ENCODE results near the gene GAK.

DNA sequence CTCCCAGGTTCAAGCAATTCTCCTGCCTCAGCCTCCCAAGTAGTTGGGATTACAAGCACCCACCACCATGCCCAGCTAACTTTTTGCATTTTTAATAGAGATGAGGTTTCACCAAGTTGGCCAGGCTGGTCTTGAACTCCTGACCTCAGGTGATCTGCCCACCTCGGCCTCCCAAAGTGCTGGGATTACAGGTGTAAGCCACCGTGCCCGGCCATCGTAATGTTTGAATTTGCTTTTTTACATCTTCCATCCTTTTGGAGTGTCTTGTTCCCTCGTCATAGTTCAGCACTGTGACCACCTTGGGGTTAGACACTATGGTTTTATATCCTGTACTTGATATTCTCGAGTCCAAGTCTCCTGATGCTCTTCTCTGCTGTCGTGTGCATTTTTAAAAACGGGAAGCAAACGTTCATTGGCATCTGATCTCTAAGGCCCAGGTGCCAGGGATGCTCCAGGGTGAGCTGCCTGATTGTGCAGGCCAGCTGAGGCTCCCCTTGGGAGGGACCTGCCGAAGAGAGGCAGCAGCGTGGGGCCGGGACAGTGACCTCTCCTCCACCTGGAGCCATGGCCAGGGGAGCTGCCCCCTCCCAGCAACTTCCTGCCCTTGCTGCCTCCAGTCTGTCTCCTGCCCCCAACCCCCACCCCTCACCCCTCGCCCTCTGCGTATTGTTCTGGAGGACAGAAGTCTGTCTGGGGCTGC, 24.6 kb upstream of the GAK start:
- TF ChIP-seq, protein P1, sequence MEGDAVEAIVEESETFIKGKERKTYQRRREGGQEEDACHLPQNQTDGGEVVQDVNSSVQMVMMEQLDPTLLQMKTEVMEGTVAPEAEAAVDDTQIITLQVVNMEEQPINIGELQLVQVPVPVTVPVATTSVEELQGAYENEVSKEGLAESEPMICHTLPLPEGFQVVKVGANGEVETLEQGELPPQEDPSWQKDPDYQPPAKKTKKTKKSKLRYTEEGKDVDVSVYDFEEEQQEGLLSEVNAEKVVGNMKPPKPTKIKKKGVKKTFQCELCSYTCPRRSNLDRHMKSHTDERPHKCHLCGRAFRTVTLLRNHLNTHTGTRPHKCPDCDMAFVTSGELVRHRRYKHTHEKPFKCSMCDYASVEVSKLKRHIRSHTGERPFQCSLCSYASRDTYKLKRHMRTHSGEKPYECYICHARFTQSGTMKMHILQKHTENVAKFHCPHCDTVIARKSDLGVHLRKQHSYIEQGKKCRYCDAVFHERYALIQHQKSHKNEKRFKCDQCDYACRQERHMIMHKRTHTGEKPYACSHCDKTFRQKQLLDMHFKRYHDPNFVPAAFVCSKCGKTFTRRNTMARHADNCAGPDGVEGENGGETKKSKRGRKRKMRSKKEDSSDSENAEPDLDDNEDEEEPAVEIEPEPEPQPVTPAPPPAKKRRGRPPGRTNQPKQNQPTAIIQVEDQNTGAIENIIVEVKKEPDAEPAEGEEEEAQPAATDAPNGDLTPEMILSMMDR (IDR thresholded peaks at IDR 0.05) = no peak
- no peak for TF ChIP-seq POLR2A (IDR thresholded peaks at IDR 0.05)

Measured in vagina (tissue), 2 donors.